DND-41 (cell line): ENCODE measurements around the gene AP2S1.

ENCODE experiments used
- ATAC-seq: fragments of 200-7000 bp; cut with Tn5 transposase; 3 replicates; pipeline ENCODE4 v1.9.1; 2021; ENCODE audit warnings: low read depth; ENCODE audit not compliant: insufficient read depth
- DNase-seq: peaks from one replicate; pipeline ENCODE4 v3.0.0-alpha.2; 2020
- H2AFZ ChIP-seq: 2 replicates; pipeline ENCODE4 v1.6.0; 2012; ENCODE audit warnings: low read depth, low read length
- H3K27ac ChIP-seq: 2 replicates; pipeline ENCODE4 v1.5.1; 2012; ENCODE audit warnings: low read length, inconsistent platforms
- H3K27me3 ChIP-seq: fragments of 200-600 bp; sonication (generic); 2 replicates; pipeline ENCODE4 v1.6.0; 2012; ENCODE audit warnings: low read length, mild to moderate bottlenecking, inconsistent platforms; ENCODE audit not compliant: insufficient read depth, poor library complexity
- H3K36me3 ChIP-seq: 2 replicates; pipeline ENCODE4 v1.5.1; 2012; ENCODE audit warnings: low read length, inconsistent platforms; ENCODE audit not compliant: insufficient read depth
- H3K4me1 ChIP-seq: 2 replicates; pipeline ENCODE4 v1.5.1; 2012; ENCODE audit warnings: mild to moderate bottlenecking, low read length; ENCODE audit not compliant: insufficient read depth
- H3K4me2 ChIP-seq: 2 replicates; pipeline ENCODE4 v1.6.0; 2012; ENCODE audit warnings: mild to moderate bottlenecking, moderate library complexity, low read length, inconsistent platforms; ENCODE audit not compliant: insufficient read depth
- H3K4me3 ChIP-seq, 2 experiments: fragments of 200-600 bp in 1 of 2; shearing (Covaris generic) in 1 of 2; 2 replicates each; pipeline ENCODE4 v1.5.1; 2012 to 2016; ENCODE audit warnings: inconsistent platforms in 2 of 2, low read length in 2 of 2, mild to moderate bottlenecking in 2 of 2, low read depth in 1 of 2, moderate library complexity in 1 of 2
- H3K79me2 ChIP-seq: 2 replicates; pipeline ENCODE4 v1.6.0; 2012; ENCODE audit warnings: low read length, inconsistent platforms; ENCODE audit not compliant: insufficient read depth
- H3K9ac ChIP-seq: 2 replicates; pipeline ENCODE4 v1.6.0; 2012; ENCODE audit warnings: low read depth, mild to moderate bottlenecking, inconsistent platforms, low read length, moderate library complexity
- H3K9me3 ChIP-seq: 2 replicates; pipeline ENCODE4 v1.5.1; 2012; ENCODE audit warnings: low read length, moderate library complexity, mild to moderate bottlenecking, inconsistent platforms; ENCODE audit not compliant: insufficient read depth, severe bottlenecking
- H4K20me1 ChIP-seq: 2 replicates; pipeline ENCODE4 v1.6.0; 2012; ENCODE audit warnings: low read length; ENCODE audit not compliant: insufficient read depth
- CTCF ChIP-seq: IDR thresholded peaks from 2 replicates; pipeline ENCODE4 v1.5.1; 2012; ENCODE audit warnings: borderline replicate concordance, low read length, moderate library complexity, mild to moderate bottlenecking; ENCODE audit not compliant: poor library complexity, severe bottlenecking; ENCODE audit errors: extremely low read depth
- EZH2 ChIP-seq: IDR thresholded peaks from 3 replicates; pipeline ENCODE4 v1.6.1; 2012; ENCODE audit warnings: borderline replicate concordance, low read depth, mild to moderate bottlenecking, moderate library complexity, low read length, inconsistent platforms; ENCODE audit not compliant: severe bottlenecking

Gene AP2S1

GRCh38 chr19:46882034-46882433 lies 31.4 kb upstream of the AP2S1 start:
- Histone ChIP-seq H2AFZ (no peak overlapping the region), H3K4me1 (no peaks in the 10 kb centered on the region), H3K9ac (no peak overlapping the region), H3K79me2 (peaks cover 93% of the 10 kb centered on the region), H3K9me3 (no peaks in the 10 kb centered on the region), H3K4me2 (no peak overlapping the region), H4K20me1 (peaks cover 35% of the 10 kb centered on the region; the same call in 1 of the 2 replicates), H3K27ac (no peak overlapping the region), H3K4me3 (no peak overlapping the region), H3K27me3 (no peaks in the 10 kb centered on the region), H3K36me3 (peaks cover 6% of the 10 kb centered on the region; the same call in 1 of the 2 replicates)
- DNase-seq (no peak), ATAC-seq (no peak)
- TF ChIP-seq CTCF (no peak), EZH2 (no peak)

DNA sequence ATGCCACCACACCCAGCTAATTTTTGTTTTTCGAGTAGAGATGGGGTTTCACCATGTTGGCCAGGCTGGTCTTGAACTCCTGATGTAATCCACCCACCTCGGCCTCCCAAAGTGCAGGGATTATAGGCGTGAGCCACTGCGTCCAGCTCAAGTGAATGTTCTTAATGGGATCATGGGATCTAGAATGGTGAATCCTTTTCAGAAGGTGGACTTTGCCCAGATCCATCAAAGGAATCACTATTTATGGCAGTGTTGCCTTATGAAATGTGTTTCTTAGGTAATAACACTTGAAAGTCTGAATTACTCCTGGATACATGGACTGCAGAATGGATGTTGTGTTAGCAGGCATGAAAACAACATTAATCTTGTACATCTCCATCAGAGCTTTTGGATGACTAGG lies 30.4 kb upstream of the AP2S1 start:
- no peak for ATAC-seq
- no peaks in the 10 kb centered on the region for H3K4me1 ChIP-seq
- peaks cover 92% of the 10 kb centered on the region for H3K79me2 ChIP-seq
- H3K36me3 ChIP-seq, result peaks cover 6% of the 10 kb centered on the region; the same call in 1 of the 2 replicates
- no peak overlapping the region for H3K9ac ChIP-seq
- H3K4me3 ChIP-seq, result no peak overlapping the region
- TF ChIP-seq EZH2 (no peak), CTCF (no peak)
- H3K4me2 ChIP-seq, result no peak overlapping the region
- H3K9me3 ChIP-seq, result no peaks in the 10 kb centered on the region
- no peak overlapping the region for H3K27ac ChIP-seq
- no peaks in the 10 kb centered on the region for H3K27me3 ChIP-seq
- H4K20me1 ChIP-seq, result peaks cover 34% of the 10 kb centered on the region; the same call in 1 of the 2 replicates
- no peak for DNase-seq
- no peak overlapping the region for H2AFZ ChIP-seq

- H3K79me2 ChIP-seq, result peaks cover 92% of the 10 kb centered on the region
- DNase-seq (no peak), ATAC-seq (no peak)
- H2AFZ ChIP-seq, result no peak overlapping the region
- H3K27ac ChIP-seq, result no peak overlapping the region
- peaks cover 33% of the 10 kb centered on the region; the same call in 1 of the 2 replicates for H4K20me1 ChIP-seq
- H3K4me3 ChIP-seq, result no peak overlapping the region
- no peaks in the 10 kb centered on the region for H3K9me3 ChIP-seq
- H3K4me2 ChIP-seq, result no peak overlapping the region
- H3K36me3 ChIP-seq, result peaks cover 9% of the 10 kb centered on the region; the same call in 1 of the 2 replicates
- TF ChIP-seq CTCF, result no peak
- no peak for TF ChIP-seq EZH2
- H3K27me3 ChIP-seq, result no peaks in the 10 kb centered on the region
- H3K9ac ChIP-seq, result no peak overlapping the region
- H3K4me1 ChIP-seq, result no peaks in the 10 kb centered on the region
These were observed 29.8 kb upstream of the AP2S1 start for GRCh38 chr19:46880431-46880830.
